ENCODE data around the gene PTPRT. TPM values are rescaled to one million over a fixed set of nuclear protein-coding genes. Genes with fewer than 3 reads are reported as not detected.

Gene PTPRT
- polyA plus RNA-seq, 2 of the 4 experiments (the other 2 are of a cell fraction), result not detected

DNA sequence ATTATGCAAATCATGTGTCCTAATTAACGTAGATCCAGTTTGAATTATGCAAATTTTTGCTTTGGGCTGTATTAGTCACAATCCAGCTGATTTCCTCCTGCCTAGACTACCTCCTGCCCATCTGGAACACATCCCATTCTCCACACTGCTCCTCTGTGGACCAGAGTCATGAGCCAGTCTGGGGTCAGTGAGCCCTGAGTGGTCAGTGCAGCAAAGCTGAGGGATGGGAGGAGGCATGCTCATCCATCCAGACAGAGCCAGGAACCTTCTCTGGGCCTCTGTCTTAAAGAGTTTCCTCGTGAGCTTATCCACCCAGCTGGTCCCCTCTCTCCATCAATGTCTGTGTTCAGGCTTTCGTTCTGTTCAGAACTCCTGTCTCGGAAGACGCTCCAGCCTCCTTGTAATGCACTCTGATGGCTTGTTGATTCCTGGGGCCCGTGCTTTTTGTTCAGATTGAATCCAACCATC lies 747.8 kb downstream of the PTPRT start:
- Histone ChIP-seq H3K27ac (no peak overlapping the region), H3K4me3 (no peak overlapping the region), H3K9me3 (no peaks in the 10 kb centered on the region), H3K4me1 (no peaks in the 10 kb centered on the region), H3K4me2 (no peak overlapping the region)
- TF ChIP-seq RCOR1 (IDR thresholded peaks at IDR 0.05; ENCODE audit: low read depth, low read length) (no peak), HOXB13 (CRISPR knock-in tag; IDR thresholded peaks at IDR 0.05; ENCODE audit: low read depth) (no peak), TFCP2L1 (CRISPR knock-in tag; IDR thresholded peaks at IDR 0.05) (no peak), ZC3H11A (IDR thresholded peaks at IDR 0.05) (no peak), PHF8 (IDR thresholded peaks at IDR 0.05; ENCODE audit: borderline replicate concordance, low read depth) (no peak), RAD21 (conservative IDR thresholded peaks at IDR 0.05 in 1 of 2, IDR thresholded peaks at IDR 0.05 in 1 of 2) (no peak), GATA3 (IDR thresholded peaks at IDR 0.05; ENCODE audit: borderline replicate concordance) (no peak), KDM1A (IDR thresholded peaks at IDR 0.05; ENCODE audit: low read depth) (no peak), ZNF302 (CRISPR knock-in tag; IDR thresholded peaks at IDR 0.05) (no peak), FOXS1 (CRISPR knock-in tag; IDR thresholded peaks at IDR 0.05) (no peak)
- TF ChIP-seq, protein P1, sequence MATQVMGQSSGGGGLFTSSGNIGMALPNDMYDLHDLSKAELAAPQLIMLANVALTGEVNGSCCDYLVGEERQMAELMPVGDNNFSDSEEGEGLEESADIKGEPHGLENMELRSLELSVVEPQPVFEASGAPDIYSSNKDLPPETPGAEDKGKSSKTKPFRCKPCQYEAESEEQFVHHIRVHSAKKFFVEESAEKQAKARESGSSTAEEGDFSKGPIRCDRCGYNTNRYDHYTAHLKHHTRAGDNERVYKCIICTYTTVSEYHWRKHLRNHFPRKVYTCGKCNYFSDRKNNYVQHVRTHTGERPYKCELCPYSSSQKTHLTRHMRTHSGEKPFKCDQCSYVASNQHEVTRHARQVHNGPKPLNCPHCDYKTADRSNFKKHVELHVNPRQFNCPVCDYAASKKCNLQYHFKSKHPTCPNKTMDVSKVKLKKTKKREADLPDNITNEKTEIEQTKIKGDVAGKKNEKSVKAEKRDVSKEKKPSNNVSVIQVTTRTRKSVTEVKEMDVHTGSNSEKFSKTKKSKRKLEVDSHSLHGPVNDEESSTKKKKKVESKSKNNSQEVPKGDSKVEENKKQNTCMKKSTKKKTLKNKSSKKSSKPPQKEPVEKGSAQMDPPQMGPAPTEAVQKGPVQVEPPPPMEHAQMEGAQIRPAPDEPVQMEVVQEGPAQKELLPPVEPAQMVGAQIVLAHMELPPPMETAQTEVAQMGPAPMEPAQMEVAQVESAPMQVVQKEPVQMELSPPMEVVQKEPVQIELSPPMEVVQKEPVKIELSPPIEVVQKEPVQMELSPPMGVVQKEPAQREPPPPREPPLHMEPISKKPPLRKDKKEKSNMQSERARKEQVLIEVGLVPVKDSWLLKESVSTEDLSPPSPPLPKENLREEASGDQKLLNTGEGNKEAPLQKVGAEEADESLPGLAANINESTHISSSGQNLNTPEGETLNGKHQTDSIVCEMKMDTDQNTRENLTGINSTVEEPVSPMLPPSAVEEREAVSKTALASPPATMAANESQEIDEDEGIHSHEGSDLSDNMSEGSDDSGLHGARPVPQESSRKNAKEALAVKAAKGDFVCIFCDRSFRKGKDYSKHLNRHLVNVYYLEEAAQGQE (IDR thresholded peaks at IDR 0.05), result no peak
- ChIA-PET CTCF (no interaction called here), POLR2A (no interaction called here)
- ATAC-seq (no peak), FAIRE-seq (no peak), DNase-seq (ENCODE audit: low read depth in 1 of 2, low spot score in 1 of 2) (no peak)
- WGBS (ENCODE audit: missing lambda C conversion rate), result 25% methylated on average over 6 of the region's 6 CpGs

DNA sequence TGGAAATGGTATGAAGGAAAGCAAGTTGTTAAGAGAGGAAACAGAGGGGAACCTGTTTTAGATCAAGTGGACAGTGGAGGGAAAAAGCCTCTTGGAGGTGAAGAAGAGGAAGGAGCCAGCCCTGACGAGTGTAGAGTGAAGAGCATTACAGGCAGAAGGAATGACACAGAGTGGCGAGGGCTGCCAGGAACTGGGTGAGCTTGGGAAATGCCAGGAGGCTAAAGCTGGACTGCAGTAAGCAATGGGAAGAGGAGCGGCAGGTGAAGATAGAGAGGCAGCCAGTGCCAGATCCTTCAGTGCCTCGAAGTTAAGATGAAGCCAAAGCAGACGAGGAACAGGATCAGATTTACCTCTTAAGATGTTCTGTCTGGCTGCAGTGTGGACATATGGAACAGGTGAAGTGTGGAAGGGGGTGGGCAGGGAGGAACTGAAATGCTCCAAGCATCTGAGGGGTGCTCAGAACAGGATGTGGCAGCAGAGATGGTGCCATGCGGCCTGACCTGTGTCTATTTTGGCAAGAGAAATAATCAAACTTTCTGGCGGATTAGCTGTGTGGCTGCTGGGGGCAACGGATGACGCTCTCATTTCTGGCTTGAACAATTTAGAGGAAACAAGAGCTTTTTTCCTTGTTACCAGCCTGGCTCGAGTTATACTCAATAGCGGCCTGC lies 748.4 kb downstream of the PTPRT start:
- CTCF ChIA-PET, result no interaction called here
- WGBS (ENCODE audit: missing lambda C conversion rate), result 8% methylated on average over 11 of the region's 11 CpGs

DNA sequence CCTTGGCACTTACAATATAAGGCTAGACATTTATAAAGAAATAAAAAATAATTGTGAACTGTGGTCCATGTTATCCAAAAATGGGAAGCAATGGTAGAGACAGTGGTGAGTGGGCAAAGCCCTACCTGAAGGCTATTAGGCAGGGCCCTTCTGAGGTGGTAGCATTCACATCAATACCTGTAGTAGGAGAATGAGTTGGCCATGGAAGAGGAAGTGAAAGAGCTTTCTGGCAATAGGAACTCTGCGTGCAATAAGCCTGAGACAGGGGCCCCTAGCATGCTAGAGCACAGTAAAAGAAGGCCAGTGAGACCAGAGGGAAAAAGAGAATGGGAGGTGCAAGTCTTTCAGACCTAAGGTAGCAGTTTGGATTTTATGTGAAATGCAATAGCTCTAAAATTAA lies 754.5 kb downstream of the PTPRT start:
- CTCF ChIA-PET, result interaction anchor here (0.5 kb wide), 1 partner anchor 10 kb away, joined by 3 read pairs; no protein-coding TSS in a partner anchor
- Histone ChIP-seq H3K4me1 (no peaks in the 10 kb centered on the region), H3K9me3 (no peaks in the 10 kb centered on the region), H3K4me3 (no peak overlapping the region), H3K4me2 (no peak overlapping the region), H3K27ac (no peak overlapping the region)
- no peak for ATAC-seq
- POLR2A ChIA-PET, result no interaction called here
- FAIRE-seq, result no peak
- TF ChIP-seq, protein P2, sequence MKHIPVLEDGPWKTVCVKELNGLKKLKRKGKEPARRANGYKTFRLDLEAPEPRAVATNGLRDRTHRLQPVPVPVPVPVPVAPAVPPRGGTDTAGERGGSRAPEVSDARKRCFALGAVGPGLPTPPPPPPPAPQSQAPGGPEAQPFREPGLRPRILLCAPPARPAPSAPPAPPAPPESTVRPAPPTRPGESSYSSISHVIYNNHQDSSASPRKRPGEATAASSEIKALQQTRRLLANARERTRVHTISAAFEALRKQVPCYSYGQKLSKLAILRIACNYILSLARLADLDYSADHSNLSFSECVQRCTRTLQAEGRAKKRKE (CRISPR knock-in tag; IDR thresholded peaks at IDR 0.05; ENCODE audit: low read depth), result no peak
- TF ChIP-seq MAFK (IDR thresholded peaks at IDR 0.05; ENCODE audit: partially characterized antibody) (no peak), TP53 (CRISPR knock-in tag; IDR thresholded peaks at IDR 0.05) (no peak), ZNF302 (CRISPR knock-in tag; IDR thresholded peaks at IDR 0.05) (no peak), FOSB (CRISPR knock-in tag; IDR thresholded peaks at IDR 0.05) (no peak), MYC (IDR thresholded peaks at IDR 0.05; ENCODE audit: borderline replicate concordance, low read length) (no peak), NPAS2 (CRISPR knock-in tag; IDR thresholded peaks at IDR 0.05; ENCODE audit: borderline replicate concordance) (no peak), PHF8 (IDR thresholded peaks at IDR 0.05; ENCODE audit: borderline replicate concordance, low read depth) (no peak), HEYL (CRISPR knock-in tag; IDR thresholded peaks at IDR 0.05) (no peak), TFCP2L1 (CRISPR knock-in tag; IDR thresholded peaks at IDR 0.05) (no peak), ZFP36 (IDR thresholded peaks at IDR 0.05; ENCODE audit: borderline replicate concordance, partially characterized antibody) (no peak), RCOR1 (IDR thresholded peaks at IDR 0.05; ENCODE audit: low read depth, low read length) (no peak), CHD4 (IDR thresholded peaks at IDR 0.05; ENCODE audit: borderline replicate concordance) (no peak), BHLHE40 (IDR thresholded peaks at IDR 0.05; ENCODE audit: low read depth, low read length) (no peak)
- TF ChIP-seq, protein P3, sequence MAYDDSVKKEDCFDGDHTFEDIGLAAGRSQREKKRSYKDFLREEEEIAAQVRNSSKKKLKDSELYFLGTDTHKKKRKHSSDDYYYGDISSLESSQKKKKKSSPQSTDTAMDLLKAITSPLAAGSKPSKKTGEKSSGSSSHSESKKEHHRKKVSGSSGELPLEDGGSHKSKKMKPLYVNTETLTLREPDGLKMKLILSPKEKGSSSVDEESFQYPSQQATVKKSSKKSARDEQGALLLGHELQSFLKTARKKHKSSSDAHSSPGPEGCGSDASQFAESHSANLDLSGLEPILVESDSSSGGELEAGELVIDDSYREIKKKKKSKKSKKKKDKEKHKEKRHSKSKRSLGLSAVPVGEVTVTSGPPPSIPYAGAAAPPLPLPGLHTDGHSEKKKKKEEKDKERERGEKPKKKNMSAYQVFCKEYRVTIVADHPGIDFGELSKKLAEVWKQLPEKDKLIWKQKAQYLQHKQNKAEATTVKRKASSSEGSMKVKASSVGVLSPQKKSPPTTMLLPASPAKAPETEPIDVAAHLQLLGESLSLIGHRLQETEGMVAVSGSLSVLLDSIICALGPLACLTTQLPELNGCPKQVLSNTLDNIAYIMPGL (CRISPR knock-in tag; IDR thresholded peaks at IDR 0.05; ENCODE audit: borderline replicate concordance), result no peak
- TF ChIP-seq, protein P4, sequence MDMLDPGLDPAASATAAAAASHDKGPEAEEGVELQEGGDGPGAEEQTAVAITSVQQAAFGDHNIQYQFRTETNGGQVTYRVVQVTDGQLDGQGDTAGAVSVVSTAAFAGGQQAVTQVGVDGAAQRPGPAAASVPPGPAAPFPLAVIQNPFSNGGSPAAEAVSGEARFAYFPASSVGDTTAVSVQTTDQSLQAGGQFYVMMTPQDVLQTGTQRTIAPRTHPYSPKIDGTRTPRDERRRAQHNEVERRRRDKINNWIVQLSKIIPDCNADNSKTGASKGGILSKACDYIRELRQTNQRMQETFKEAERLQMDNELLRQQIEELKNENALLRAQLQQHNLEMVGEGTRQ (IDR thresholded peaks at IDR 0.05), result no peak
- TF ChIP-seq, protein P5, sequence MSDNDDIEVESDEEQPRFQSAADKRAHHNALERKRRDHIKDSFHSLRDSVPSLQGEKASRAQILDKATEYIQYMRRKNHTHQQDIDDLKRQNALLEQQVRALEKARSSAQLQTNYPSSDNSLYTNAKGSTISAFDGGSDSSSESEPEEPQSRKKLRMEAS (IDR thresholded peaks at IDR 0.05), result no peak
- WGBS (ENCODE audit: missing lambda C conversion rate), result 0% methylated on average over 1 of the region's 1 CpG
- no peak for DNase-seq (ENCODE audit: low read depth in 1 of 2, low spot score in 1 of 2)

More for the DNA sequence above, 748.4 kb downstream of the PTPRT start:
- H3K4me1 ChIP-seq, result no peaks in the 10 kb centered on the region
- TF ChIP-seq FOSB (CRISPR knock-in tag; IDR thresholded peaks at IDR 0.05), result no peak
- no peak overlapping the region for H3K27ac ChIP-seq
- POLR2A ChIA-PET, result no interaction called here
- no peak for FAIRE-seq
- H3K4me3 ChIP-seq, result no peak overlapping the region
- no peak for ATAC-seq
- no peak for DNase-seq (ENCODE audit: low read depth in 1 of 2, low spot score in 1 of 2)
- H3K4me2 ChIP-seq, result no peak overlapping the region
- H3K9me3 ChIP-seq, result no peaks in the 10 kb centered on the region

Data from A549 (cell line).